GM12878 (cell line): Measurements from ENCODE around the gene PPP1R12B. TPM values are rescaled to one million over a fixed set of nuclear protein-coding genes. Genes with fewer than 3 reads are reported as not detected.
"Not testable (repeated sequence)": the region's sequence is repeated elsewhere in the genome, so short reads cannot be mapped to it uniquely, and the experiment has no call there.

Experiments
- ATAC-seq: fragments of 200-7000 bp; cut with Tn5 transposase; 3 replicates; pipeline ENCODE4 v1.9.1; 2020; ENCODE audit warnings: mild to moderate bottlenecking, moderate library complexity
- BruUV-seq: library from RNA; stranded (reverse); fragments of 400-500 nt; replicated peaks from 2 replicates; lab custom pipeline; 2021; lab: Mats Ljungman, UMichigan
- CTCF ChIA-PET: fragments of 300-600 bp; sonication (Branson Sonifier 250); formaldehyde crosslinking; extraction: SDS; loops from one replicate; lab custom pipeline; 2021; ENCODE audit warnings: inconsistent platforms; lab: Yijun Ruan, JAX
- POLR2A ChIA-PET: fragments of 350-600 bp; formaldehyde crosslinking; extraction: SDS; loops from one replicate; lab custom pipeline; 2021; ENCODE audit warnings: inconsistent platforms; lab: Charles Lee
- RAD21 ChIA-PET: fragments of 300-600 bp; sonication (Branson Sonifier 250); formaldehyde crosslinking; loops from one replicate; lab custom pipeline; 2023; ENCODE audit warnings: antibody characterized with exemption; ENCODE audit not compliant: unreplicated experiment; lab: Charles Lee
- SMC1A ChIA-PET: fragments of 300-600 bp; sonication (Branson Sonifier 250); formaldehyde crosslinking; loops from one replicate; lab custom pipeline; 2023; ENCODE audit not compliant: unreplicated experiment, uncharacterized antibody; lab: Charles Lee
- DNase-seq: peaks from one replicate; pipeline ENCODE4 v3.0.0-alpha.2; 2011; ENCODE audit warnings: low read depth, low spot score
- FAIRE-seq: peaks from 3 replicates; lab custom pipeline; 2011; peaks lifted over from hg19 to GRCh38; lab: Jason Lieb, UNC
- H2AFZ ChIP-seq: 2 replicates; pipeline ENCODE4 v1.6.0; 2011; ENCODE audit warnings: low read depth, low read length, control low read depth; ENCODE audit not compliant: control insufficient read depth
- H3K27ac ChIP-seq: 2 replicates; pipeline ENCODE4 v1.5.1; 2011; ENCODE audit warnings: control low read depth; ENCODE audit not compliant: control insufficient read depth, insufficient read depth
- H3K27me3 ChIP-seq, 2 experiments: replicated peaks in 1 of 2; 2 replicates each; pipeline versions ENCODE4 v1.6.0 to v1.6.1; 2011; ENCODE audit warnings: low read length in 1 of 2; ENCODE audit not compliant: control insufficient read depth in 2 of 2, insufficient read depth in 2 of 2
- H3K36me3 ChIP-seq, 2 experiments: 2 replicates each; pipeline ENCODE4 v1.5.1; 2011; ENCODE audit warnings: low read length in 1 of 2; ENCODE audit not compliant: control insufficient read depth in 2 of 2, insufficient read depth in 2 of 2
- H3K4me1 ChIP-seq: 2 replicates; pipeline ENCODE4 v1.6.1; 2011; ENCODE audit warnings: mild to moderate bottlenecking, low read length, moderate library complexity, mixed read lengths; ENCODE audit not compliant: control insufficient read depth, insufficient read depth
- H3K4me2 ChIP-seq: 2 replicates; pipeline ENCODE4 v1.6.0; 2011; ENCODE audit warnings: control low read depth; ENCODE audit not compliant: control insufficient read depth, insufficient read depth
- H3K4me3 ChIP-seq: fragments of 200-600 bp; sonication (generic); 2 replicates; pipeline ENCODE4 v1.5.1; 2016
- H3K79me2 ChIP-seq: 2 replicates; pipeline ENCODE4 v1.6.0; 2011; ENCODE audit warnings: low read length; ENCODE audit not compliant: control insufficient read depth, insufficient read depth
- H3K9ac ChIP-seq: 2 replicates; pipeline ENCODE4 v1.8.0; 2011; ENCODE audit warnings: low read length, control low read depth, mixed read lengths; ENCODE audit not compliant: control insufficient read depth, insufficient read depth
- H3K9me3 ChIP-seq: replicated peaks from 3 replicates; pipeline ENCODE4 v1.5.1; 2011; ENCODE audit warnings: mild to moderate bottlenecking, low read length; ENCODE audit not compliant: control insufficient read depth, insufficient read depth
- H4K20me1 ChIP-seq: 2 replicates; pipeline ENCODE4 v1.6.0; 2011; ENCODE audit not compliant: control insufficient read depth, insufficient read depth
- MLLT1 ChIP-seq: fragments of 450-650 bp; IDR thresholded peaks from 2 replicates; pipeline ENCODE4 v1.6.1; 2016; ENCODE audit warnings: mild to moderate bottlenecking
- RAD51 ChIP-seq: fragments of 450-650 bp; IDR thresholded peaks from 2 replicates; pipeline ENCODE4 v1.6.1; 2016; ENCODE audit warnings: moderate library complexity, mild to moderate bottlenecking, inconsistent platforms
- WGBS: methylation state at CpG from one replicate; pipeline ENCODE4 v1.1.6; 2016; ENCODE audit warnings: low lambda C conversion rate; ENCODE audit not compliant: insufficient replicate concordance, insufficient coverage; ENCODE audit errors: missing lambda C conversion rate; 5-methylcytosine and 5-hydroxymethylcytosine counted together
- in situ Hi-C: fragments of 300-500 bp; cut with MboI; formaldehyde crosslinking; loops from 9 replicates; pipeline ENCODE4 v1.14.3; 2018; ENCODE audit warnings: mixed read lengths
- intact Hi-C: fragments of 100-400 bp; cut with micrococcal nuclease; formaldehyde crosslinking; loops from one replicate; pipeline ENCODE4 v1.14.2; 2022; ENCODE audit not compliant: unreplicated experiment
- polyA plus RNA-seq, 11 experiments: library from polyadenylated mRNA; depleted of rRNA in 4 of 11; unstranded in 6 of 11; stranded (reverse) in 5 of 11; fragments of >200 nt; fragmentation: Nextera tagmentation in 4 of 11; fragmentation: Illumina TruSeq in 1 of 11; extraction: Ambion mirVana in 4 of 11; extraction: Trizol in 1 of 11; gene quantifications; 1 replicate in 1 of 11; 2 replicates in 10 of 11; pipeline versions ENCODE4 v1.2.1 to v1.2.3, GENCODE V29; 2011 to 2016; ENCODE audit warnings: inconsistent platforms in 2 of 11, missing spikeins in 2 of 11, low read depth in 1 of 11
- total RNA-seq, 4 experiments: library from RNA; depleted of rRNA in 3 of 4; stranded (reverse); fragments of >200 nt in 3 of 4; fragmentation: Illumina TruSeq in 1 of 4; extraction: Trizol in 1 of 4; gene quantifications; 2 replicates each; pipeline versions ENCODE4 v1.2.1 to v1.2.3, GENCODE V29; 2013 to 2021

Gene PPP1R12B
- total and polyA plus RNA-seq, 10 of the 15 experiments (the other 5 are each of a cell fraction or from before 2014, with no cell fraction given) = 0.29 to 9.4 (median 4.7) TPM

GRCh38 chr1:202351725-202352124, 3.2 kb downstream of the PPP1R12B start (continued):
- TF ChIP-seq MLLT1 (no peak), RAD51 (no peak)
- TF ChIP-seq, all 136 proteins: peak for 0

- intact Hi-C loops, H2AFZ ChIP-seq, H3K9ac ChIP-seq, in situ Hi-C loops, H3K4me3 ChIP-seq, BruUV-seq, H3K9me3 ChIP-seq, H3K27me3 ChIP-seq, DNase-seq, H3K4me2 ChIP-seq, ATAC-seq, SMC1A ChIA-PET, H3K79me2 ChIP-seq, H3K4me1 ChIP-seq, H4K20me1 ChIP-seq, FAIRE-seq, H3K36me3 ChIP-seq, H3K27ac ChIP-seq: not testable (repeated sequence)
- ChIA-PET CTCF (interaction anchor here (1.1 to 1.9 kb wide), 2 partner anchors 8 to 13 kb away, joined by 6 to 8 read pairs; no protein-coding TSS in a partner anchor), POLR2A (interaction anchor here (0.6 kb wide), 1 partner anchor 110 kb away, joined by 7 read pairs; no protein-coding TSS in a partner anchor), RAD21 (interaction anchor here (1.1 to 1.3 kb wide), 2 partner anchors 11 to 367 kb away, joined by 4 read pairs; partner anchors contain the start of gene UBE2T)
- WGBS = 94% methylated on average over 10 of the region's 11 CpGs
Observed at GRCh38 chr1:202352583-202353197, 4.2 kb downstream of the PPP1R12B start.
